IPS-11a (cell line): Measurements from ENCODE around the gene ZNF783.
"Not testable (repeated sequence)": the region's sequence is repeated elsewhere in the genome, so short reads cannot be mapped to it uniquely, and the experiment has no call there.

ENCODE experiments used
- H3K4me3 ChIP-seq: one replicate; pipeline ENCODE4 v1.5.1; 2013; ENCODE audit warnings: low read depth, low read length, control low read depth

The ZNF783 gene

GRCh38 chr7:149239345-149240143, 22.5 kb upstream of the ZNF783 start, which contains the start of gene ZNF212:
Gene ZNF212 (plus strand): TSS chr7:149239651. CDS start chr7:149239779, 128 bp downstream.
- H3K4me3 ChIP-seq: peak within 1 kb of the TSS; percentile 91

GRCh38 chr7:149240637-149241036, 21.4 kb upstream of the ZNF783 start:
- peak overlapping the region; percentile 28 for H3K4me3 ChIP-seq

- no peak overlapping the region for H3K4me3 ChIP-seq
Observed at GRCh38 chr7:149241696-149242095, 20.3 kb upstream of the ZNF783 start.

GRCh38 chr7:149245244-149245643, 16.8 kb upstream of the ZNF783 start:
- H3K4me3 ChIP-seq: no peak overlapping the region

GRCh38 chr7:149245744-149246143, 16.3 kb upstream of the ZNF783 start:
- H3K4me3 ChIP-seq: no peak overlapping the region

- no peak overlapping the region for H3K4me3 ChIP-seq
Observed at GRCh38 chr7:149248777-149249176, 13.2 kb upstream of the ZNF783 start.

- not testable (repeated sequence) for H3K4me3 ChIP-seq
Observed at GRCh38 chr7:149250151-149250550, 11.8 kb upstream of the ZNF783 start.

GRCh38 chr7:149251518-149251917, 10.5 kb upstream of the ZNF783 start:
- H3K4me3 ChIP-seq: not testable (repeated sequence)

GRCh38 chr7:149252378-149252777, 9.6 kb upstream of the ZNF783 start:
- H3K4me3 ChIP-seq: no peak overlapping the region

- no peak overlapping the region for H3K4me3 ChIP-seq
Observed at GRCh38 chr7:149253665-149254064, 8.3 kb upstream of the ZNF783 start.

- H3K4me3 ChIP-seq: no peak overlapping the region
Observed at GRCh38 chr7:149254181-149254858, 7.7 kb upstream of the ZNF783 start.

- no peak overlapping the region for H3K4me3 ChIP-seq
Observed at GRCh38 chr7:149255174-149255573, 6.8 kb upstream of the ZNF783 start.

- no peak overlapping the region for H3K4me3 ChIP-seq
Observed at GRCh38 chr7:149256568-149256967, 5.4 kb upstream of the ZNF783 start.

GRCh38 chr7:149257146-149257545, 4.8 kb upstream of the ZNF783 start:
- no peak overlapping the region for H3K4me3 ChIP-seq

GRCh38 chr7:149261316-149261828, 624 bp upstream of the ZNF783 start:
- H3K4me3 ChIP-seq: peak overlapping the region; percentile 47

GRCh38 chr7:149266451-149266850, 4.5 kb downstream of the ZNF783 start:
- no peak overlapping the region for H3K4me3 ChIP-seq

GRCh38 chr7:149267733-149268132, 5.7 kb downstream of the ZNF783 start:
- H3K4me3 ChIP-seq: no peak overlapping the region

- not testable (repeated sequence) for H3K4me3 ChIP-seq
Observed at GRCh38 chr7:149274424-149274823, 12.4 kb downstream of the ZNF783 start.

GRCh38 chr7:149277871-149278270, 15.9 kb downstream of the ZNF783 start:
- H3K4me3 ChIP-seq: no peak overlapping the region

GRCh38 chr7:149278396-149278795, 16.4 kb downstream of the ZNF783 start:
- no peak overlapping the region for H3K4me3 ChIP-seq

- H3K4me3 ChIP-seq: no peak overlapping the region
Observed at GRCh38 chr7:149279111-149279743, 17.2 kb downstream of the ZNF783 start.

GRCh38 chr7:149280151-149280550, 18.2 kb downstream of the ZNF783 start:
- no peak overlapping the region for H3K4me3 ChIP-seq
